OCI-LY1 (cell line): ENCODE measurements around the gene DYDC2.

ENCODE experiments used
- H2AFZ ChIP-seq: fragments of 200-600 bp; sonication (generic), shearing (Covaris generic); 2 replicates; pipeline ENCODE4 v1.6.0; 2014; ENCODE audit warnings: antibody characterized with exemption, mild to moderate bottlenecking, low read length
- H3F3A ChIP-seq: fragments of 200-600 bp; sonication (generic), shearing (Covaris generic); 2 replicates; pipeline ENCODE4 v1.6.0; 2014; ENCODE audit warnings: mild to moderate bottlenecking, antibody characterized with exemption, low read length, moderate library complexity; ENCODE audit not compliant: insufficient read depth
- H3K27ac ChIP-seq: fragments of 200-600 bp; sonication (generic); 2 replicates; pipeline ENCODE4 v1.5.1; 2014; ENCODE audit warnings: low read length, mixed run types, mild to moderate bottlenecking, low read depth; ENCODE audit not compliant: poor library complexity, severe bottlenecking
- H3K27me3 ChIP-seq: fragments of 200-600 bp; sonication (generic); 2 replicates; pipeline ENCODE4 v1.6.0; 2014; ENCODE audit warnings: antibody characterized with exemption, mild to moderate bottlenecking, low read length, moderate library complexity; ENCODE audit not compliant: insufficient read depth
- H3K36me3 ChIP-seq: fragments of 200-600 bp; sonication (generic); 2 replicates; pipeline ENCODE4 v1.6.1; 2014; ENCODE audit warnings: mild to moderate bottlenecking, antibody characterized with exemption, low read length, moderate library complexity, mixed read lengths; ENCODE audit not compliant: insufficient read depth
- H3K4me1 ChIP-seq: fragments of 200-600 bp; sonication (generic); 2 replicates; pipeline ENCODE4 v1.5.1; 2014; ENCODE audit warnings: mild to moderate bottlenecking, low read length, moderate library complexity; ENCODE audit not compliant: insufficient read depth, severe bottlenecking
- H3K4me2 ChIP-seq: fragments of 200-600 bp; sonication (generic), shearing (Covaris generic); 2 replicates; pipeline ENCODE4 v1.6.1; 2014; ENCODE audit warnings: low read length
- H3K4me3 ChIP-seq: fragments of 200-600 bp; sonication (generic); 2 replicates; pipeline ENCODE4 v1.5.1; 2014; ENCODE audit warnings: low read length, low read depth, mild to moderate bottlenecking, mixed read lengths; ENCODE audit not compliant: poor library complexity, severe bottlenecking
- H3K79me2 ChIP-seq: fragments of 200-600 bp; shearing (Covaris generic); 2 replicates; pipeline ENCODE4 v1.6.1; 2016; ENCODE audit warnings: mixed run types, low read length, mixed read lengths; ENCODE audit not compliant: insufficient read depth
- H3K9ac ChIP-seq: fragments of 200-600 bp; sonication (generic), shearing (Covaris generic); 2 replicates; pipeline ENCODE4 v1.6.1; 2014; ENCODE audit warnings: mild to moderate bottlenecking, low read length, mixed read lengths
- H3K9me2 ChIP-seq: fragments of 200-600 bp; sonication (generic), shearing (Covaris generic); 2 replicates; pipeline ENCODE4 v1.6.1; 2014; ENCODE audit warnings: low read depth, mild to moderate bottlenecking, low read length, mixed read lengths
- H3K9me3 ChIP-seq: fragments of 200-600 bp; shearing (Covaris generic); 2 replicates; pipeline ENCODE4 v1.6.1; 2014; ENCODE audit warnings: low read length, mixed read lengths
- H4K20me1 ChIP-seq: fragments of 200-600 bp; sonication (generic), shearing (Covaris generic); 2 replicates; pipeline ENCODE4 v1.6.0; 2016; ENCODE audit warnings: mild to moderate bottlenecking, low read length; ENCODE audit not compliant: insufficient read depth
- CTCF ChIP-seq: fragments of 200-600 bp; sonication (generic), shearing (Covaris generic); IDR thresholded peaks from 2 replicates; pipeline ENCODE4 v1.5.1; 2017; ENCODE audit warnings: mild to moderate bottlenecking, antibody characterized with exemption, low read length, moderate library complexity, mixed read lengths
- EZH2 ChIP-seq: fragments of 200-600 bp; sonication (generic), shearing (Covaris generic); IDR thresholded peaks from 2 replicates; pipeline ENCODE4 v1.8.0; 2017; ENCODE audit warnings: borderline replicate concordance, mixed run types, mild to moderate bottlenecking, antibody characterized with exemption, low read length, moderate library complexity, mixed read lengths

Gene DYDC2

GRCh38 chr10:80322711-80323110, 33.9 kb upstream of the DYDC2 start:
- Histone ChIP-seq H2AFZ (no peak overlapping the region), H3K9me3 (no peaks in the 10 kb centered on the region), H3F3A (no peaks in the 10 kb centered on the region), H3K9ac (no peak overlapping the region), H3K4me2 (no peak overlapping the region), H3K9me2 (no peaks in the 10 kb centered on the region), H3K79me2 (no peaks in the 10 kb centered on the region), H3K36me3 (no peaks in the 10 kb centered on the region), H3K4me3 (no peak overlapping the region), H3K27me3 (no peaks in the 10 kb centered on the region; the same call in 1 of the 2 replicates), H4K20me1 (no peaks in the 10 kb centered on the region), H3K4me1 (no peaks in the 10 kb centered on the region), H3K27ac (no peak overlapping the region)
- no peak for TF ChIP-seq EZH2
- TF ChIP-seq CTCF: no peak

- H3F3A ChIP-seq: no peaks in the 10 kb centered on the region
- H3K27ac ChIP-seq: no peak overlapping the region
- H3K79me2 ChIP-seq: no peaks in the 10 kb centered on the region
- no peaks in the 10 kb centered on the region for H3K4me1 ChIP-seq
- no peaks in the 10 kb centered on the region; the same call in 1 of the 2 replicates for H3K27me3 ChIP-seq
- H3K9me2 ChIP-seq: no peaks in the 10 kb centered on the region
- no peaks in the 10 kb centered on the region for H3K9me3 ChIP-seq
- no peak overlapping the region for H2AFZ ChIP-seq
- no peak for TF ChIP-seq CTCF
- no peak for TF ChIP-seq EZH2
- no peak overlapping the region for H3K4me2 ChIP-seq
- no peaks in the 10 kb centered on the region for H4K20me1 ChIP-seq
- no peak overlapping the region for H3K4me3 ChIP-seq
- no peaks in the 10 kb centered on the region for H3K36me3 ChIP-seq
- H3K9ac ChIP-seq: no peak overlapping the region
Measured at GRCh38 chr10:80323311-80323710, 33.3 kb upstream of the DYDC2 start.

- no peaks in the 10 kb centered on the region for H3K9me3 ChIP-seq
- TF ChIP-seq EZH2: no peak
- TF ChIP-seq CTCF: no peak
- H3K36me3 ChIP-seq: no peaks in the 10 kb centered on the region
- H4K20me1 ChIP-seq: no peaks in the 10 kb centered on the region
- no peaks in the 10 kb centered on the region for H3K9me2 ChIP-seq
- no peak overlapping the region for H3K27ac ChIP-seq
- no peaks in the 10 kb centered on the region for H3F3A ChIP-seq
- no peak overlapping the region for H3K4me3 ChIP-seq
- H2AFZ ChIP-seq: no peak overlapping the region
- no peak overlapping the region for H3K4me2 ChIP-seq
- no peaks in the 10 kb centered on the region; the same call in 1 of the 2 replicates for H3K27me3 ChIP-seq
- H3K9ac ChIP-seq: no peak overlapping the region
- H3K4me1 ChIP-seq: no peaks in the 10 kb centered on the region
- H3K79me2 ChIP-seq: no peaks in the 10 kb centered on the region
Measured at GRCh38 chr10:80324086-80324485, 32.5 kb upstream of the DYDC2 start.
